Stimulated activated CD4-positive, alpha-beta T cell treated with anti-CD3 and anti-CD28 coated beads, TNF-alpha, amount 100 ng/mL, for 4 hours (primary cell): ENCODE measurements around the gene SLC22A31.
"Not testable (repeated sequence)": the region's sequence is repeated elsewhere in the genome, so short reads cannot be mapped to it uniquely, and the experiment has no call there.

Source experiments
- DNase-seq, 3 experiments: peaks; one replicate each; pipeline ENCODE4 v3.0.0-alpha.2; 2020; ENCODE audit warnings: low read depth in 3 of 3

The SLC22A31 gene

DNA sequence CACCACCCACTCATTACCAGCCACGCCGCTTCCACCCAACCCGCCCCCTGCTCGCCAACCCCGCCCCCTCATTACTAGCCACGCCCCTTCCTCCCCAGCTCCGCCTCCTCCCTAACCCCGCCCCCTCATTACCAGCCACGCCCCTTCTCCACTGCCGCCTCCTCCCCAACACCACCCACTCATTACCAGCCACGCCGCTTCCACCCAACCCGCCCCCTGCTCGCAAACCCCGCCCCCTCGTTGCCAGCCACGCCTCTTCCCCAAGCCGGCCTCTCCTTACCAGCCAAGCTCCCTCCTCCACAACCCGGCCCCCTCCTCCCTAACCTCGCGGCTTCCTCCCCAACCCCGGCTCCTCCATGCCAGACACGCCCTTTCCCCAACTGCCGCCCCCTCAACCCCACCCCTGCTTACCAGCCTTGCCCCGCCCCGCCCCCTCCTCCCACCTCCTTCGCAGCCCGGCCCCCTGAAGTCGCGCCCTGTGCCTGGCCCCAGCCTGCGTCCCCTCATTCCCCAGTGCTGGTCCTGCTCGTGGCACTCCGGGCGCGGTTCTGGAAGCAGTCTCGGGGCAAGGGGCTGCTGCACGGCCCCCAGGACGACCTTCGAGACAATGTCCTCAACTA is 7.3 kb downstream of the SLC22A31 start:
- DNase-seq = peak; percentile 42 to 56 (median 52)

DNA sequence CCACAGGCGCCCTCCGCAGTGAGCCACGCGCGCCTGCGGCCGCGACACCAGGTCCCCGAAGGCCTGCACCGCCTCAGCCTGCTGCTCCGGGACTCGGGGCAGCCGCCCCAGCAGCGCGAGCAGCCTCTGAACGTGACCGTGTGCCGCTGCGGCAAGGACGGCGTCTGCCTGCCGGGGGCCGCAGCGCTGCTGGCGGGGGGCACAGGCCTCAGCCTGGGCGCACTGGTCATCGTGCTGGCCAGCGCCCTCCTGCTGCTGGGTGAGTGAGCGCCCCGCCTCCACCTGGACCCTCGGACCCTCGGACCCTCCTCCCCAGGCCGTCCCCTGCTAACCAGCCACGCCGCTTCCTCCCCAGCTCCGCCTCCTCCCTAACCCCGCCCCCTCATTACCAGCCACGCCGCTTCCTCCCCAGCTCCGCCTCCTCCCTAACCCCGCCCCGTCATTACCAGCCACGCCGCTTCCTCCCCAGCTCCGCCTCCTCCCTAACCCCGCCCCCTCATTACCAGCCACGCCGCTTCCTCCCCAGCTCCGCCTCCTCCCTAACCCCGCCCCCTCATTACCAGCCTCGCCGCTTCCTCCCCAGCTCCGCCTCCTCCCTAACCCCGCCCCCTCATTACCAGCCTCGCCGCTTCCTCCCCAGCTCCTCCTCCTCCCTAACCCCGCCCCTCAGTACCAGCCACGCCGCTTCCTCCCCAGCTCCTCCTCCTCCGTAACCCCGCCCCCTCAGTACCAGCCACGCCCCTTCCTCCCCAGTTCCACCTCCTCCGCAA is 8.0 kb downstream of the SLC22A31 start:
- peak in 2 of 3 experiments; percentile 44 to 63 for DNase-seq

DNA sequence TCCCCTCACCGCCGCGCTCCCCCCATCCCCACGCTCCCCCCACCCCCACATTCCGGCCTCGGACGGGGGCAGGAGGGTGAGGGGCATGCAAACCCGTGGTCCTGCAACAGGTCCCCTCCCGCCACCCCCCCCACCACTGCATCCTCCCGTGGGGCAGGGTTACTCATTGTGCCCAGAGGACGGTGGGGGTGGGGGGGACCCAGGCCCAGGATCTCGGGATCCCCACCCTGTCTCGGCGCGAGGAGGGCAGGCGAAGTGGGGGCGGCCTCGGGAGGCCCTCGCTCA is 8.5 kb downstream of the SLC22A31 start:
- DNase-seq = no peak

DNA sequence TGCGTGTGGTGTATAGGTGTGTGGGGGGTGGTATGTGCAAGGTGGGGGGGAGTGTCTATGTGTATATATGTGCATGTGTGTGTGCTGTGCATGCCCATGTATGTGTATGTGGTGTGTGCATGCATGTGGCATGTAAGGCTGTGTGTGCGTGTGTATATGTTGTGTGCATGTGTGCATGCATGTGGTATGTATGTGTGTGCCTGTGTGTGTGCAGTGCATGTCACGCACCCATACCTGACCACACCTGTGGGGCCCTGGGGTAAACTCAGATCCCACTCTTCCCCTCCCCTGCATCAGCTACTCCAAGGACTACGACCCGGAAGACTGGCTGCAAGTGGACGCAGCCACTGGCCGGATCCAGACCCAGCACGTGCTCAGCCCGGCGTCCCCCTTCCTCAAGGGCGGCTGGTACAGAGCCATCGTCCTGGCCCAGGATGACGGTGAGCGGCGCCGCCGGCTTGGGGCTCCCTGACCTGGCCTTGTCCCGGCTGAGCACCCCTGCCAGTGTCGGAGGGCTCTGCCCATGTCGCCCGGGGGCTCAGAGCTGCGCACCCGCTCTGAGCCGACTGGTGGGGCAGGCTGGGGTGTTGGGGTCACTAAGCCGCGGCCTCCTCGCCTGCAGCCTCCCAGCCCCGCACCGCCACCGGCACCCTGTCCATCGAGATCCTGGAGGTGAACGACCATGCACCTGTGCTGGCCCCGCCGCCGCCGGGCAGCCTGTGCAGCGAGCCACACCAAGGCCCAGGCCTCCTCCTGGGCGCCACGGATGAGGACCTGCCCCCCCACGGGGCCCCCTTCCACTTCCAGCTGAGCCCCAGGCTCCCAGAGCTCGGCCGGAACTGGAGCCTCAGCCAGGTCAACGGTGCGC is 9.1 kb downstream of the SLC22A31 start:
- no peak for DNase-seq

DNA sequence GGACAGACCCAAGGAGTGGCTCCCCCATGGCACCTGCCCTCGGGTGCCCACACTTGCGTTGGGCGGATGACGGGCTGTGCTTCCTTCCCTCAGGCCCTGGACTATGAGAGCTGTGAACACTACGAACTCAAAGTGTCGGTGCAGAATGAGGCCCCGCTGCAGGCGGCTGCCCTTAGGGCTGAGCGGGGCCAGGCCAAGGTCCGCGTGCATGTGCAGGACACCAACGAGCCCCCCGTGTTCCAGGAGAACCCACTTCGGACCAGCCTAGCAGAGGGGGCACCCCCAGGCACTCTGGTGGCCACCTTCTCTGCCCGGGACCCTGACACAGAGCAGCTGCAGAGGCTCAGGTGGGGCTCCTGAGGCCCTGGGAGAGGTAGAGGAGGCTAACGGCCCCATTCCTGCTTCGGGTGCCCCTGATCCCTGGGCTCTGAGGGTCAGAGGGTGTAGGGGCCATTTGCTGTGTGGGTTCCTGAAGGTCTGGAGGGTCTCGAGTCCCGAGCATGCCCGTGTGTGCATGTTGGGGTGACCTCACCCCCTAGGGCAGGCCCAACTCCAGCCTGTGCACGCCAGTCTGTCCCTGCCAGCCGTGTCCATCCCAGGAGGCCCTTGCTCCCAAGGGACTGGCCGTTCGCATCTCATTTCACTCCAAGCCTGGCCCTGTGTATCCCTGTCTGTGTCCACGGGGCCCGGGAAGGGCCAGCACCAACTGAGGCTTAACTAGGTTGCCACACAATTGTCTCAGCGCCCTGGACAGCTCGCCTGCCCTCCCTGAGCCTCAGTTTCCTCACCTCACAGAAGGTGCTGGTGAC is 10.0 kb downstream of the SLC22A31 start:
- DNase-seq = no peak

DNA sequence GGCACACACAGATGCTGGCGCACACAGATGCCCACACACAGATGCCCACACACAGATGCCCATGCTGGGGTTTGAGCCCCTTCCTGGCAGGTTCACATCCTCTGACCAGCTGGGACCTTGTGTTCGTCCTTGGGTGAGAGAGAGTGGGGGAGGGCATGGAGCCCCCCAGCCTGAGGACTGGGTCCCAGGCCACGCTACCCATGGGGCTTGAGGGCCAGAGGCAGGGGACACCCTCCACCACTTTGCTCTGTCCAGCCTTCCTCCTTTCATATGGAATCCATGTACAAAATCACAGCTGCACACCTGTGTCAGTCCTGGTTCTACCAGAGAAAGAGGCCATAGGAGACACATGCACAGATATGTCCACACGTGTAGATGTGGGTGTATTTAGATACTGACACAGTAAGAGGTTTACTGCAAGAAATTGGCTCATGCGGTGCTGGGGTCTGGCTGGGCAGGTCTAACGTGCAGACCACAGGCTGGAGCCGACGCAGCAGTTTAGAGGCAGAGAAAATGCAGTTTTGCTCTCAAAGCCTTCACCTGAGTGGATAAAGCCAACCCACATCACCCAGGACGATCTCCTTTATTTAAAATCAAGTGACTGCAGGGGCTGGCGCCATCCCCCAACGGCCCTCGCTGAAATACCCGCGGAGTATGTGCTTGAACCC is 10.8 kb downstream of the SLC22A31 start:
- no peak for DNase-seq

DNA sequence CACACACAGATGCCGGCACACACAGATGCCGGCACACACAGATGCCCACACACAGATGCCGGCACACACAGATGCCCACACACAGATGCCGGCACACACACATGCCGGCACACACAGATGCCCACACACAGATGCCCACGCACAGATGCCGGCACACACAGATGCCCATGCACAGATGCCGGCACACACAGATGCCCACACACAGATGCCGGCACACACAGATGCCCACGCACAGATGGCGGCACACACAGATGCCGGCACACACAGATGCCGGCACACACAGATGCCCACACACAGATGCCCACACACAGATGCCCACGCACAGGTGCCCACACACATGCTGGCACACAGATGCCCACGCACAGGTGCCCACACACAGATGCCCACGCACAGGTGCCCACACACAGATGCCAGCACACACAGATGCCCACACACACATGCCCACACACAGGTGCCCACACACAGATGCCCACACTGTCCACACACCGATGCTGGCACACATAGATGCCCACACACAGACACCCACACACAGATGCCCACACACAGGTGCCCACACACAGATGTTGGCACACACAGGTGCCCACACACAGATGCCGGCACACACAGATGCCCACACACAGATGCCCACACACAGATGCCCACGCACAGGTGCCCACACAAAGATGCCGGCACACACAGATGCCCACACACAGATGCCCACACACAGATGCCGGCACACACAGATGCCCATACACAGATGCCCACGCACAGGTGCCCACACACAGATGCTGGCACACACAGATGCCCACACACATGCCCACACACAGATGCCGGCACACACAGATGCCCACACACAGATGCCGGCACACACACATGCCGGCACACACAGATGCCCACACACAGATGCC is 11.6 kb downstream of the SLC22A31 start:
- not testable (repeated sequence) for DNase-seq

DNA sequence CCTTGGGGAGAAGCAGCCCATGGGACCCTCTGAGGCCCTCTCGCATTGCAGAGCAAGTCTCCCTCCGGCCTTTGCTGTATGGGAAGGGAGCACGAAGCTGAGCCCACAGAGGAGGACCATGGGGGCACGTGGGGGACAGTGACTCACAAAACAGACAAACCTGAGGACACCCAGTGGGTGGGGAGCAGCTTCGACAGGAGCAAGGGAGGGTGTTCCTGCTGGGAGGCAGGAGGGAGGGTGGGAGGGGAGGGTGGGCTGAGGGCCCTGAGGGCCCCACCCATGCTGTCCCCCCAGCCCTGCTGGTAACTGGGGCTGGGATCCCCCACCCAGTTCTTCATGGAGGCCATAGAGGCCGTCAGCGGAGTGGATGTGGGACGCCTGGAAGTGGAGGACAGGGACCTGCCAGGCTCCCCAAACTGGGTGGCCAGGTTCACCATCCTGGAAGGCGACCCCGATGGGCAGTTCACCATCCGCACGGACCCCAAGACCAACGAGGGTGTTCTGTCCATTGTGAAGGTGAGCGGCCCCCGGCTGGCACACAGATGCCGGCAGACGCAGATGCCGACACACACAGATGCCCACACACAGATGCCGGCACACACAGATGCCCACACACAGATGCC is 12.5 kb downstream of the SLC22A31 start:
- DNase-seq = no peak

DNA sequence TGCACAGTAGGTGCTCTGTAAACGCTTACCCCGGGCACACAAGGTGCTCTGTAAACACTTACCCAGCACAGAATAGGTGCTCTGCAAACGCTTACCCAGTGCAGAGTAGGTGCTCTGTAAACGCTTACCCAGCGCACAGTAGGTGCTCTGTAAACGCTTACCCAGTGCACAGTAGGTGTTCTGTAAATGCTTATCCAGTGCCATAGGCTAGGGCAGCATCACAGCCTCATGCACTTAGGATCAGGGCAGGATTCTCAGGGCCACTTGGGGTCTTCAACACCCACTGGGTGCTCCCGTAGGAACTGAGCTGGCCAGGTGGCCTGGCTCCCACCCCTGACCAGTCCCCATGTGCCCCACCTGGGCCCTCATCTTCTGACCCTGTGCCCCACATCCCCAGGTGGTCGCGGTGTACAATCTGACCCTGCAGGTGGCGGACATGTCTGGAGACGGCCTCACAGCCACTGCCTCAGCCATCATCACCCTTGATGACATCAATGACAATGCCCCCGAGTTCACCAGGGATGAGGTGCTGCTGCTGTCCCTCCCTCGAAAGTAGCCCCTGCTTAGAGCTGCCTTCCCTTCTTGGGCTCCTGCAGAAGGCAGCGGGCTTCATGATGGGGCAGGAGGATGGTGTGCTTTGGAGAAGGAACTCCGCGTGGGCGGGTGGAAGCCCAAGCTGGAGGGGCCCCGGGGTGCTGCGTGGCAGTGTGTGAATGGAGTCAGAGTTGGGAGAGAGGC is 13.1 kb downstream of the SLC22A31 start:
- DNase-seq = no peak

DNA sequence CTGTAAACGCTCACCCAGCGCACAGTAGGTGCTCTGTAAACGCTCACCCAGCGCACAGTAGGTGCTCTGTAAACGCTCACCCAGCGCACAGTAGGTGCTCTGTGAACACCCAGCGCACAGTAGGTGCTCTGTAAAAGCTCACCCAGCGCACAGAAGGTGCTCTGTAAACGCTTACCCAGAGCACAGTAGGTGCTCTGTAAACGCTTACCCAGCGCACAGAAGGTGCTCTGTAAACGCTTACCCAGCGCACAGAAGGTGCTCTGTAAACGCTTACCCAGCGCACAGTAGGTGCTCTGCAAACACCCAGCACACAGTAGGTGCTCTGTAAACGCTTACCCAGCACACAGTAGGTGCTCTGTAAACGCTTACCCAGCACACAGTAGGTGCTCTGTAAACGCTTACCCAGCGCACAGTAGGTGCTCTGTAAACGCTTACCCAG is 13.7 kb downstream of the SLC22A31 start:
- not testable (repeated sequence) for DNase-seq

DNA sequence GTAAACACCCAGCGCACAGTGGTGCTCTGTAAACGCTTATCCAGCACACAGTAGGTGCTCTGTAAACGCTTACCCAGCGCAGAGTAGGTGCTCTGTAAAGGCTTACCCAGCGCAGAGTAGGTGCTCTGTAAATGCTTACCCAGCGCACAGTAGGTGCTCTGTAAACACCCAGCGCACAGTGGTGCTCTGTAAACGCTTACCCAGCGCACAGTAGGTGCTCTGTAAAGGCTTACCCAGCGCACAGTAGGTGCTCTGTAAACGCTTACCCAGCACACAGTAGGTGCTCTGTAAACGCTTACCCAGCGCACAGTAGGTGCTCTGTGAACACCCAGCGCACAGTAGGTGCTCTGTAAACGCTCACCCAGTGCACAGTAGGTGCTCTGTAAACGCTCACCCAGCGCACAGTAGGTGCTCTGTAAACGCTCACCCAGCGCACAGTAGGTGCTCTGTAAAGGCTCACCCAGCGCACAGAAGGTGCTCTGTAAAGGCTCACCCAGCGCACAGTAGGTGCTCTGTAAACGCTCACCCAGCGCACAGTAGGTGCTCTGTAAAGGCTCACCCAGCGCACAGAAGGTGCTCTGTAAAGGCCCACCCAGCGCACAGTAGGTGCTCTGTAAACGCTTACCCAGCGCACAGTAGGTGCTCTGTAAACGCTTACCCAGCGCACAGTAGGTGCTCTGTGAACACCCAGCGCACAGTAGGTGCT is 14.3 kb downstream of the SLC22A31 start:
- not testable (repeated sequence) for DNase-seq

DNA sequence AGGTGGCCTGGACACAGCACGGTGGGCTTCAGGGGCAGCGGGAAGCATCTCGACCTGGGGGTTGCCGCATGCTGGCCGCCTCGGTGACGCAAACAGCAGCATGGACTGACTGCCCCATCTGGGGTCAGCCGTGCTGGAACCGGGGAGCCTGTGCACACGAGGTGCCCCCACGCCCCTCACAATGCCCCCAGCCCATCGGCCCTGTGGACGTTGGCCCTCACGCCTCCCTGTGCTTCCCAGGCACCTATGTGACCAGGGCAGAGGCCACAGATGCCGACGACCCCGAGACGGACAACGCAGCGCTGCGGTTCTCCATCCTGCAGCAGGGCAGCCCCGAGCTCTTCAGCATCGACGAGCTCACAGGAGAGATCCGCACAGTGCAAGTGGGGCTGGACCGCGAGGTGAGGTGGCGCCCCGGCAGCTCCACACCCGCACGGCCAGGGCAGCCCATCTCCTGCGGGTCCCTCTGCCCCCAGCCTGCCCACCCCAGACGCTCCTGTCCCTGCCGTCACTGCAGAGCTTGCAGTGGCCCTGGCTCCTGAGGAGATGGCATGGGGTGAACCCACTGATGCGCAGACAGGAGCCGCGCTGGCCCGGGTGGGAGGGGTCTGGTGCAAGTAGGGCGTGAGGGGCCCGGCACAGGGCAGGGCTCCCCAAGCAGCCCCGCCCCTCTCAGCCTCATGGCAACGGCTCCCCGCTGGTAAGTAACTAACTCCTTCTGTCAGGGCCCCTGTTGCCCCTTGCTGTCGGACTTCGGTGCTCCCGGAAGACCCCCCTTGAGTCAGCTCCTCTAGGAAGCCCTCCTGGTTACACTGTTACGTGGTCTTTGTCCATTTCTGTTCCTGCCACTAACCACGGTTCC is 15.2 kb downstream of the SLC22A31 start:
- no peak for DNase-seq

DNA sequence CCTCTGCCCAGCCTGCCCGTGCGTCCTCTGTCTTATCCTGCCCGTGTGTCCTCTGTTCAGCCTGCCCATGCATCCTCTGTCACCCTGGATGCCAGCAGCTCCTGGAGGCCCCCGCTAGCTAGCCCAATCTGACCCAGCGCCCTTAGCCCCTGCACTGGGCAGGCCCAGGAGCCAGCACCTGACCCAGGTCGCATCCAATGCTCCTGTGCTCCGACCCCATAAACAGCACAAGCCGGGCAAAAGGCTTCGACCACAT is 15.7 kb downstream of the SLC22A31 start:
- no peak for DNase-seq

DNA sequence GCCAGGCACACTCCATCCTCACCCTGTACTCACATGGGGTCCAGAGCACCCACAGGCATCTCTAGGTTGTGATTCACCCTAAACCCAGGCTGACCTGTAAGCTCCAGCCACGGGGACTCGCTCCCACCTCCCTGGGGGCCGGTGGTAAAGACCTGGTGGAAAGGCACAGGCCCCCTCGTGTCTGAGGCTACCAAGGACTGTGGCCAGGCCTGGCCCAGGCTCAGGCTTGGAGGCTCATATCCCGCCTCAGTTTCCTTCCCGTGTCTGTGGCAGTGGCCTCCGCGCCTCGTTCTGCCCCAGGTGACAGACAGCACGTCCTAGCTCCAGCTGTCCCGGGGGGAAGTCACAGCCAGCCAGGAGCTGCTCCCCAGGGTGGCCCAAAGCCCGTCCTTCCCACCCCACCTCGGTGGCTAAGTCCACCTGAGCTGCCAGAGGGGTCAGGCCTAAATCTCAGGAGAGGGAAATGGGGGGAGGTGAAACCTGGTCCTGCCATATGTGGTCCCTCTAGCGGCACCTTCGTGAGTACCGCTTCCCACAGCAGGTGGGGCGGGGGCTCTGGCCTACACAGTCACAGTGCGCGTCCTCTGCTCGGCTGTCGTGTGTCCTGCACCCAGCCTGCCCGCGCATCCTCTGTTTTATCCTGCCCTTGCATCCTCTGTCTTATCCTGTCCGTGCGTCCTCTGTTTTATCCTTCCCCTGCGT is 16.2 kb downstream of the SLC22A31 start:
- no peak for DNase-seq

DNA sequence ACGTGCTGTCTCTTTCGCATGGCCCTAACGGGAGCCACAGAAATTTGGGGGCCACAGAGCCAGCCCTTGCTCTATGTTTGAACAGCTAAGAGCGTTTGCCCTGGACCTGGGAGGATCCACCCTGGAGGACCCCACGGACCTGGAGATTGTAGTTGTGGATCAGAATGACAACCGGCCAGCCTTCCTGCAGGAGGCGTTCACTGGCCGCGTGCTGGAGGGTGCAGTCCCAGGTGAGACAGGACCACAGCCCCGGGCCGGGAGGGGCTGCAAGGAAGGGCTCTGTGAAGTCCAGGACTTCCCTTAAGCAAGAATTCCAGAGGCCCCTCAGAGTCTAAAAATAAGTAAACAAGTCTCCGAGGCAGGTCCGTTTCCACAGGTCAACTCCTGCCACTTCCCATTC is 16.9 kb downstream of the SLC22A31 start:
- DNase-seq = no peak

DNA sequence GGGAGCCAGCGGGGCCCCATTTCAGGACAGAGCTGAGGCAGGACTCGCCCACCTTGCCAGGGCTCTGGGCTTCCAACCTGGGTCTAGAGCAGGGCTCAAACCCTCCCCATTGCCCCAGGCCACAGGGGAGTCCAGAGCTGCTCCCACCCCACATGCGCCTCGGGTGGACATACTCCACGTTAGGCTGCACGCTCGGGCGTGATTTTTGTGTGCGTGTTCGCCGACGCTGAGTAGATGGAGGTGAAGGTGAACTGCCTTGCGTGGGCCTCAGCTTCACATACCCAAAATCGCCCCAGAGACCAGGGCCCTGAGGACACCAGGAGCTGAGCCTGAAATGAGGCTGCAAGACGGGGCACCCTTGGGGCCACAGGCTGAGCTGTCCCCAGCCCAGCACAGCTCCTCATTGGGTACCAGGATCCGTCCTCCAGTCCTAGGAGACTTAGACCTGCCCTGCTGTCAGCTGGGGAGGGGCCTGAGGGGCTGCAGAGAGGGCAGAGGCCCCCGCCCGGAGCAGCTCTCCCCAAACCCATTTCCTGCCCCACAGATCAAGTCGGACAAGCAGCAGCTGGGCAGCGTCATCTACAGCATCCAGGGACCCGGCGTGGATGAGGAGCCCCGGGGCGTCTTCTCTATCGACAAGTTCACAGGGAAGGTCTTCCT is 20.6 kb downstream of the SLC22A31 start:
- no peak for DNase-seq

DNA sequence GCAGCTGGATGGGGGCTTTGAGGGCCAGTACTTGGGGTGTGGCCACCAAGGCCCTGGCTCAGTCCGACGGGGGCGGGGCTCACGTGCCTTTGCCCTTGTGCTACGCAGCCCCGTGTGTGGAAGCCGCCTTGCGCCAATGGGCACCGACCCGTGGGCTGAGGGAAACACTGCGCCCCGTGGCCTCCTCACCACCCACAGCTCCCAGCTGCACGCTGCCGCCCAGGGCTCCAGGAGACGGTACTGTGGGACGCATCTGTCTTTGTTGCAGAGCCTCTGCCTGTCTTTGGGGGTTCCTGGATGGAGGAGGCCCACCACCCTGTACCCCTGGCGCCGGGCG is 21.2 kb downstream of the SLC22A31 start:
- no peak for DNase-seq
